GM18858 (cell line): Measurements from ENCODE around the gene RANBP3.
"Not testable (repeated sequence)": the region's sequence is repeated elsewhere in the genome, so short reads cannot be mapped to it uniquely, and the experiment has no call there.

Source experiments
- ATAC-seq: cut with Tn5 transposase; IDR thresholded peaks from one replicate; pipeline ENCODE4 v1.9.1; 2021; ENCODE audit not compliant: unreplicated experiment

RANBP3 gene

GRCh38 chr19:6007866-6008265 lies 29.9 kb upstream of the RANBP3 start:
- ATAC-seq = no peak

GRCh38 chr19:6006896-6007295 lies 29.0 kb upstream of the RANBP3 start:
- no peak for ATAC-seq

- not testable (repeated sequence) for ATAC-seq
Measured at GRCh38 chr19:6006070-6006446, 28.1 kb upstream of the RANBP3 start.

- ATAC-seq = no peak
Measured at GRCh38 chr19:6005321-6006069, 27.6 kb upstream of the RANBP3 start.

GRCh38 chr19:6003976-6004375 lies 26.0 kb upstream of the RANBP3 start:
- no peak for ATAC-seq

GRCh38 chr19:6002591-6002990 lies 24.7 kb upstream of the RANBP3 start:
- no peak for ATAC-seq

- ATAC-seq = no peak
Measured at GRCh38 chr19:6000228-6000847, 22.4 kb upstream of the RANBP3 start.

- ATAC-seq = no peak
Measured at GRCh38 chr19:5999693-6000092, 21.8 kb upstream of the RANBP3 start.

GRCh38 chr19:5997371-5997770 lies 19.4 kb upstream of the RANBP3 start:
- no peak for ATAC-seq

GRCh38 chr19:5996623-5997320 lies 18.8 kb upstream of the RANBP3 start:
- no peak for ATAC-seq

GRCh38 chr19:5996102-5996501 lies 18.2 kb upstream of the RANBP3 start:
- ATAC-seq = no peak

- ATAC-seq = no peak
Measured at GRCh38 chr19:5995606-5996005, 17.7 kb upstream of the RANBP3 start.

- ATAC-seq = no peak
Measured at GRCh38 chr19:5994405-5995165, 16.6 kb upstream of the RANBP3 start.

- no peak for ATAC-seq
Measured at GRCh38 chr19:5993648-5994358, 15.9 kb upstream of the RANBP3 start.

GRCh38 chr19:5993201-5993600 lies 15.3 kb upstream of the RANBP3 start:
- ATAC-seq = no peak

- no peak for ATAC-seq
Measured at GRCh38 chr19:5992756-5993155, 14.8 kb upstream of the RANBP3 start.

- ATAC-seq = no peak
Measured at GRCh38 chr19:5991244-5991838, 13.4 kb upstream of the RANBP3 start.

GRCh38 chr19:5990289-5990797 lies 12.4 kb upstream of the RANBP3 start:
- no peak for ATAC-seq

- no peak for ATAC-seq
Measured at GRCh38 chr19:5989388-5990074, 11.6 kb upstream of the RANBP3 start.
